Stomach smooth muscle (tissue), 2 donors: ENCODE data around the gene SH3RF3.

Experiments used
- H3K27ac ChIP-seq: one replicate; pipeline ENCODE4 v1.7.0; 2013; ENCODE audit warnings: mild to moderate bottlenecking, low read length, inconsistent platforms
- H3K27me3 ChIP-seq, 2 donors: one replicate each; pipeline ENCODE4 v1.7.0; 2013; ENCODE audit warnings: low read length in 2 of 2; ENCODE audit not compliant: insufficient read depth in 2 of 2, control insufficient read depth in 1 of 2
- H3K36me3 ChIP-seq, 2 donors: one replicate each; pipeline ENCODE4 v1.7.0; 2013; ENCODE audit warnings: low read length in 2 of 2; ENCODE audit not compliant: control insufficient read depth in 2 of 2, insufficient read depth in 2 of 2
- H3K4me1 ChIP-seq: one replicate; pipeline ENCODE4 v1.7.0; 2013; ENCODE audit warnings: low read length; ENCODE audit not compliant: control insufficient read depth, insufficient read depth
- H3K4me3 ChIP-seq, 2 donors: one replicate each; pipeline ENCODE4 v1.7.0; 2013; ENCODE audit warnings: low read length in 2 of 2
- H3K9ac ChIP-seq, 2 donors: one replicate each; pipeline ENCODE4 v1.7.0; 2013; ENCODE audit warnings: low read length in 2 of 2, mild to moderate bottlenecking in 1 of 2
- H3K9me3 ChIP-seq, 2 donors: one replicate each; pipeline ENCODE4 v1.7.0; 2013; ENCODE audit warnings: low read length in 2 of 2; ENCODE audit not compliant: control insufficient read depth in 2 of 2
- donor health status: healthy.
- donor health status: Pancreatic carcinoma.

Gene SH3RF3

GRCh38 chr2:109473616-109474318, 344.8 kb downstream of the SH3RF3 start:
- H3K36me3 ChIP-seq: no peaks in the 10 kb centered on the region
- peaks cover 21% of the 10 kb centered on the region for H3K4me1 ChIP-seq
- H3K4me3 ChIP-seq: no peak overlapping the region
- H3K9ac ChIP-seq: no peak overlapping the region
- H3K27ac ChIP-seq: no peak overlapping the region
- H3K27me3 ChIP-seq: no peaks in the 10 kb centered on the region
- no peaks in the 10 kb centered on the region for H3K9me3 ChIP-seq

- no peak overlapping the region for H3K9ac ChIP-seq
- no peak overlapping the region for H3K27ac ChIP-seq
- no peaks in the 10 kb centered on the region for H3K36me3 ChIP-seq
- no peaks in the 10 kb centered on the region for H3K9me3 ChIP-seq
- H3K27me3 ChIP-seq: no peaks in the 10 kb centered on the region
- H3K4me3 ChIP-seq: no peak overlapping the region
- peaks cover 18% of the 10 kb centered on the region for H3K4me1 ChIP-seq
Observed at GRCh38 chr2:109474319-109474825, 345.4 kb downstream of the SH3RF3 start.

- Histone ChIP-seq H3K27ac (no peak overlapping the region), H3K36me3 (no peaks in the 10 kb centered on the region), H3K9ac (no peak overlapping the region), H3K4me1 (peaks cover 19% of the 10 kb centered on the region), H3K9me3 (no peaks in the 10 kb centered on the region), H3K27me3 (no peaks in the 10 kb centered on the region), H3K4me3 (no peak overlapping the region)
Observed at GRCh38 chr2:109475531-109476210, 346.7 kb downstream of the SH3RF3 start.

- Histone ChIP-seq H3K9ac (no peak overlapping the region), H3K27ac (no peak overlapping the region), H3K9me3 (no peaks in the 10 kb centered on the region), H3K27me3 (no peaks in the 10 kb centered on the region), H3K36me3 (peaks cover 0 to 2% of the 10 kb centered on the region in 2 donors), H3K4me3 (no peak overlapping the region), H3K4me1 (peaks cover 15% of the 10 kb centered on the region)
Observed at GRCh38 chr2:109476641-109477441, 347.8 kb downstream of the SH3RF3 start.

- Histone ChIP-seq H3K9ac (no peak overlapping the region), H3K4me3 (no peak overlapping the region), H3K27me3 (no peaks in the 10 kb centered on the region), H3K9me3 (no peaks in the 10 kb centered on the region), H3K4me1 (peaks cover 21% of the 10 kb centered on the region), H3K27ac (no peak overlapping the region), H3K36me3 (peaks cover 0 to 2% of the 10 kb centered on the region in 2 donors)
Observed at GRCh38 chr2:109478906-109479493, 350.0 kb downstream of the SH3RF3 start.

- Histone ChIP-seq H3K36me3 (peaks cover 0 to 2% of the 10 kb centered on the region in 2 donors), H3K4me3 (no peak overlapping the region), H3K9me3 (no peaks in the 10 kb centered on the region), H3K9ac (no peak overlapping the region), H3K27ac (no peak overlapping the region), H3K27me3 (no peaks in the 10 kb centered on the region), H3K4me1 (peaks cover 21% of the 10 kb centered on the region)
Observed at GRCh38 chr2:109479804-109480203, 350.8 kb downstream of the SH3RF3 start.

GRCh38 chr2:109480486-109481195, 351.6 kb downstream of the SH3RF3 start:
- Histone ChIP-seq H3K9me3 (no peaks in the 10 kb centered on the region), H3K4me1 (peaks cover 21% of the 10 kb centered on the region), H3K27ac (no peak overlapping the region), H3K9ac (no peak overlapping the region), H3K4me3 (no peak overlapping the region), H3K36me3 (peaks cover 0 to 2% of the 10 kb centered on the region in 2 donors), H3K27me3 (no peaks in the 10 kb centered on the region)

GRCh38 chr2:109481196-109481555, 352.2 kb downstream of the SH3RF3 start:
- Histone ChIP-seq H3K36me3 (peaks cover 0 to 2% of the 10 kb centered on the region in 2 donors), H3K9ac (no peak overlapping the region), H3K4me1 (peaks cover 17% of the 10 kb centered on the region), H3K27ac (no peak overlapping the region), H3K9me3 (no peaks in the 10 kb centered on the region), H3K27me3 (no peaks in the 10 kb centered on the region), H3K4me3 (no peak overlapping the region)

GRCh38 chr2:109481599-109481998, 352.6 kb downstream of the SH3RF3 start:
- Histone ChIP-seq H3K9ac (no peak overlapping the region), H3K27me3 (no peaks in the 10 kb centered on the region), H3K36me3 (peaks cover 0 to 2% of the 10 kb centered on the region in 2 donors), H3K4me1 (peaks cover 16% of the 10 kb centered on the region), H3K4me3 (no peak overlapping the region), H3K27ac (no peak overlapping the region), H3K9me3 (no peaks in the 10 kb centered on the region)

- H3K4me3 ChIP-seq: no peak overlapping the region
- H3K9ac ChIP-seq: no peak overlapping the region
- H3K4me1 ChIP-seq: peaks cover 16% of the 10 kb centered on the region
Observed at GRCh38 chr2:109482361-109482861, 353.4 kb downstream of the SH3RF3 start.

More at GRCh38 chr2:109482361-109482861, 353.4 kb downstream of the SH3RF3 start:
- Histone ChIP-seq H3K27me3 (no peaks in the 10 kb centered on the region), H3K27ac (no peak overlapping the region), H3K36me3 (peaks cover 0 to 2% of the 10 kb centered on the region in 2 donors), H3K9me3 (no peaks in the 10 kb centered on the region)
